Keratinocyte (primary cell): ENCODE measurements around the gene GPC4. TPM values are rescaled to one million over a fixed set of nuclear protein-coding genes. Genes with fewer than 3 reads are reported as not detected.

Source experiments
- DNase-seq: peaks from one replicate; pipeline ENCODE4 v3.0.0-alpha.2; 2011; ENCODE audit warnings: low read depth, missing footprints, low spot score
- FAIRE-seq: peaks from 2 replicates; lab custom pipeline; 2011; peaks lifted over from hg19 to GRCh38; lab: Jason Lieb, UNC
- H2AFZ ChIP-seq: 2 replicates; pipeline ENCODE4 v1.6.0; 2012; ENCODE audit warnings: low read length, control low read depth, inconsistent platforms; ENCODE audit not compliant: control insufficient read depth
- H3K27ac ChIP-seq: 2 replicates; pipeline ENCODE4 v1.5.1; 2011; ENCODE audit warnings: low read length; ENCODE audit not compliant: control insufficient read depth, insufficient read depth
- H3K27me3 ChIP-seq: 3 replicates; pipeline ENCODE4 v1.6.0; 2011; ENCODE audit warnings: low read length; ENCODE audit not compliant: control insufficient read depth, insufficient read depth; ENCODE audit errors: extremely low read depth
- H3K36me3 ChIP-seq, 2 experiments: 2 replicates in 1 of 2; 3 replicates in 1 of 2; pipeline ENCODE4 v1.5.1; 2011; ENCODE audit warnings: low read length in 2 of 2, mild to moderate bottlenecking in 1 of 2; ENCODE audit not compliant: control insufficient read depth in 2 of 2, insufficient read depth in 2 of 2; ENCODE audit errors: extremely low read depth in 1 of 2
- H3K4me1 ChIP-seq: 3 replicates; pipeline ENCODE4 v1.5.1; 2011; ENCODE audit warnings: low read length; ENCODE audit not compliant: control insufficient read depth, insufficient read depth; ENCODE audit errors: extremely low read depth
- H3K4me2 ChIP-seq: 3 replicates; pipeline ENCODE4 v1.6.0; 2011; ENCODE audit warnings: low read depth, low read length; ENCODE audit not compliant: control insufficient read depth, insufficient read depth; ENCODE audit errors: extremely low read depth
- H3K4me3 ChIP-seq, 3 experiments: fragments of 200-600 bp in 1 of 3; sonication (generic) in 1 of 3; 2 replicates in 2 of 3; 3 replicates in 1 of 3; pipeline ENCODE4 v1.5.1; 2011 to 2016; ENCODE audit warnings: low read length in 3 of 3, mild to moderate bottlenecking in 3 of 3, control low read depth in 2 of 3, inconsistent platforms in 1 of 3, low read depth in 1 of 3, mixed read lengths in 1 of 3, mixed run types in 1 of 3, moderate library complexity in 1 of 3; ENCODE audit not compliant: control insufficient read depth in 2 of 3, insufficient read depth in 2 of 3; ENCODE audit errors: extremely low read depth in 1 of 3
- H3K79me2 ChIP-seq: 2 replicates; pipeline ENCODE4 v1.6.0; 2012; ENCODE audit warnings: low read length; ENCODE audit not compliant: control insufficient read depth, insufficient read depth
- H3K9ac ChIP-seq: 3 replicates; pipeline ENCODE4 v1.6.0; 2011; ENCODE audit warnings: low read length; ENCODE audit not compliant: control insufficient read depth, insufficient read depth; ENCODE audit errors: extremely low read depth
- H3K9me1 ChIP-seq: 3 replicates; pipeline ENCODE4 v1.6.0; 2011; ENCODE audit warnings: low read length; ENCODE audit not compliant: control insufficient read depth, insufficient read depth; ENCODE audit errors: extremely low read depth
- H3K9me3 ChIP-seq: 2 replicates; pipeline ENCODE4 v1.5.1; 2012; ENCODE audit warnings: low read depth, low read length; ENCODE audit not compliant: control insufficient read depth
- H4K20me1 ChIP-seq: 3 replicates; pipeline ENCODE4 v1.6.0; 2011; ENCODE audit warnings: low read length; ENCODE audit not compliant: control insufficient read depth, insufficient read depth; ENCODE audit errors: extremely low read depth
- EZH2 ChIP-seq: IDR thresholded peaks from one replicate; pipeline ENCODE4 v1.6.1; 2012; ENCODE audit warnings: inconsistent platforms, mild to moderate bottlenecking, low read length, moderate library complexity
- dilution Hi-C: fragments of 300-500 bp; cut with MboI; formaldehyde crosslinking; loops from one replicate; pipeline ENCODE4 v1.7.0; 2020; ENCODE audit warnings: low sequenced_read_pairs; ENCODE audit not compliant: extremely low pct_ligation_motif_present
- polyA plus RNA-seq, 5 experiments: library from polyadenylated mRNA; depleted of rRNA in 3 of 5; stranded (reverse) in 3 of 5; stranded (forward) in 1 of 5; unstranded in 1 of 5; fragments of >200 nt; gene quantifications; 1 replicate in 1 of 5; 2 replicates in 3 of 5; 3 replicates in 1 of 5; pipeline versions ENCODE4 v1.2.1 to v1.2.3, GENCODE V29; 2011 to 2012; ENCODE audit warnings: missing spikeins in 2 of 5, low read depth in 1 of 5, low replicate concordance in 1 of 5
- TF ChIP-seq, protein P1 (sequence below), 3 experiments: IDR thresholded peaks in 1 of 3; conservative IDR thresholded peaks in 1 of 3; optimal IDR thresholded peaks in 1 of 3; 2 replicates in 2 of 3; 3 replicates in 1 of 3; pipeline versions ENCODE3 to v1.5.1; 2011; ENCODE audit warnings: low read length in 3 of 3, mild to moderate bottlenecking in 3 of 3, moderate library complexity in 2 of 3, control low read depth in 1 of 3, inconsistent platforms in 1 of 3; ENCODE audit not compliant: insufficient read depth in 2 of 3; ENCODE audit errors: extremely low read depth in 1 of 3

GPC4 gene
- polyA plus RNA-seq, 1 donor (not counting 4 experiments of a cell fraction or from before 2014, with no cell fraction given) = 0.76 TPM

DNA sequence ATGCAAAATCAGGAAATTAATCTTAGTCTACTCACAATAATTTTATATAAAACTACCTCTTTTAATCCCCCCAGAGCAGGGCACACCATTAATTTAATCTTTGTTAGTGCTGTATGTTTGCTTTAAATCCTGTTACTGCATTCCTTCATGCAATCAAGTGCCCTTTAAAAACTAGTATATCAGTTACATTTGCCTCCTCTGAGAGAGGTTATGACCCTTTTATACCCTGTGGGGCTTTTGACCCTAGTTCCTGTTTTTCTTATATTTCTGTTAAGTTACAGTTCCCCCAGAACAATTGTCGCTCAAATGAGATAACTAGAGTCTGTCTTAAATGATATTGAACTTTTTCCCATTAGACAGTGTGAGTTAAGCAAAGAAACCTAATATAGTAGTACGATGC, 46.2 kb downstream of the GPC4 start:
- no peaks in the 10 kb centered on the region for H3K27me3 ChIP-seq
- no peak overlapping the region for H3K4me3 ChIP-seq
- H3K4me2 ChIP-seq = no peak overlapping the region
- no peak for TF ChIP-seq EZH2
- TF ChIP-seq, protein P1, sequence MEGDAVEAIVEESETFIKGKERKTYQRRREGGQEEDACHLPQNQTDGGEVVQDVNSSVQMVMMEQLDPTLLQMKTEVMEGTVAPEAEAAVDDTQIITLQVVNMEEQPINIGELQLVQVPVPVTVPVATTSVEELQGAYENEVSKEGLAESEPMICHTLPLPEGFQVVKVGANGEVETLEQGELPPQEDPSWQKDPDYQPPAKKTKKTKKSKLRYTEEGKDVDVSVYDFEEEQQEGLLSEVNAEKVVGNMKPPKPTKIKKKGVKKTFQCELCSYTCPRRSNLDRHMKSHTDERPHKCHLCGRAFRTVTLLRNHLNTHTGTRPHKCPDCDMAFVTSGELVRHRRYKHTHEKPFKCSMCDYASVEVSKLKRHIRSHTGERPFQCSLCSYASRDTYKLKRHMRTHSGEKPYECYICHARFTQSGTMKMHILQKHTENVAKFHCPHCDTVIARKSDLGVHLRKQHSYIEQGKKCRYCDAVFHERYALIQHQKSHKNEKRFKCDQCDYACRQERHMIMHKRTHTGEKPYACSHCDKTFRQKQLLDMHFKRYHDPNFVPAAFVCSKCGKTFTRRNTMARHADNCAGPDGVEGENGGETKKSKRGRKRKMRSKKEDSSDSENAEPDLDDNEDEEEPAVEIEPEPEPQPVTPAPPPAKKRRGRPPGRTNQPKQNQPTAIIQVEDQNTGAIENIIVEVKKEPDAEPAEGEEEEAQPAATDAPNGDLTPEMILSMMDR (optimal IDR thresholded peaks at IDR 0.05 in 1 of 3, IDR thresholded peaks at IDR 0.05 in 1 of 3, conservative IDR thresholded peaks at IDR 0.05 in 1 of 3; ENCODE audit: extremely low read depth in 1 of 3, insufficient read depth in 2 of 3, low read length in 3 of 3) = no peak
- dilution Hi-C loops = no loop called here
- FAIRE-seq = no peak
- no peaks in the 10 kb centered on the region for H3K79me2 ChIP-seq
- no peaks in the 10 kb centered on the region for H3K9me3 ChIP-seq
- H3K4me1 ChIP-seq = no peaks in the 10 kb centered on the region
- H2AFZ ChIP-seq = no peak overlapping the region
- H3K9ac ChIP-seq = no peak overlapping the region
- H4K20me1 ChIP-seq = no peaks in the 10 kb centered on the region
- H3K27ac ChIP-seq = no peak overlapping the region
- no peak for DNase-seq
- H3K36me3 ChIP-seq = no peaks in the 10 kb centered on the region
- no peaks in the 10 kb centered on the region for H3K9me1 ChIP-seq

DNA sequence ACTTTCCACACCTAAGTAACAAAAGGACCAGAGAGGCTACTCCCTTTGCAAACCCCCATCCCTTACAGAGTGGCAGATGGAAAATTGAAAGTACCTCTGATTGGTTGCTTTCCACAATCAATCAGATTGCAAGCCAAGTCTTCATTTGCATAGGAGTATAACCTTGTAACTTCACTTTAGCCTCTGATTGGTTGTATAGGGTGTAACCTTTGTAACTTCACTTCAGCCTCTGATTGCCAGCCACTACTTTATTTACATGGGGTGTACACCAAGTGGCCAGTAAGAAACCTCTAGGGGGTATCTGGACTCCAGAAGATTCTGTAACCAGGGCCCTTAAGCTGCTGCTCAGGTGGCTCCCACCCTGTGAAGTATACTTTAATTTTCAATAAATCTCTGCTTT, 48.6 kb downstream of the GPC4 start:
- Histone ChIP-seq H3K9me3 (no peaks in the 10 kb centered on the region), H3K9ac (no peak overlapping the region), H2AFZ (no peak overlapping the region), H3K27ac (no peak overlapping the region), H3K9me1 (no peaks in the 10 kb centered on the region), H4K20me1 (no peaks in the 10 kb centered on the region), H3K4me1 (no peaks in the 10 kb centered on the region), H3K79me2 (no peaks in the 10 kb centered on the region), H3K36me3 (no peaks in the 10 kb centered on the region), H3K4me3 (no peak overlapping the region), H3K4me2 (no peak overlapping the region), H3K27me3 (no peaks in the 10 kb centered on the region)
- FAIRE-seq (no peak), DNase-seq (no peak)
- dilution Hi-C loops = no loop called here
- TF ChIP-seq, protein P1 (optimal IDR thresholded peaks at IDR 0.05 in 1 of 3, IDR thresholded peaks at IDR 0.05 in 1 of 3, conservative IDR thresholded peaks at IDR 0.05 in 1 of 3; ENCODE audit: extremely low read depth in 1 of 3, insufficient read depth in 2 of 3, low read length in 3 of 3) = no peak
- TF ChIP-seq EZH2 = no peak
